COR-L47 (cell line): Measurements from ENCODE around the gene AATK.

ENCODE experiments used
- DNase-seq: peaks from one replicate; lab custom pipeline; 2025; lab: John Stamatoyannopoulos, UW

The AATK gene

DNA sequence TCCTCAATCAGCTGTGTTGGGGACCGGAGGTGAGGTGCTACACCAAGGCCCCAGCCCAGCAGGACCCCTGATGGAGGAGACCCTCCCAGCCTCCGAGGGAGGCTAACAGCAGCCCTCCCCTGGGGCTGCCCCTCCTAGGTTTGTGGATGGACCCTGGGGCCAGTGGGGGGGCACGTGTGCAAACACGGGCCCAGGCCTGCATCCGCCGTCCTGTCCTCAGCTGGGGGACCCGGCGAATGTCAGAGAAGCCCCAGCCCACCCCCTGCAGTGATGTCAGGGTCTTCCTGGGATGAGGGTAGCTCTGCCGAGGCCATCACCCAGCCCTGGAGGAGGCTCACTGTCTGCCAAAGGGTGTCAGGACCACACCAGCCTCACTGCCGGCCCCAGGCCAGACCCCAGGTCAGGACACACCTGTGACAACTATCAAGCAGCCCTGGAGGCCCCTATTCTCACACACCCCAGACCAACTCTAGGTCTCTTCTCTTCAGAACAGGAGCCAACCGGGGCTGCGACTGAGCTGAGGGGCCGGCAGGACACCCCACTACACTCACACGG lies 30.0 kb upstream of the AATK start:
- no peak for DNase-seq

DNA sequence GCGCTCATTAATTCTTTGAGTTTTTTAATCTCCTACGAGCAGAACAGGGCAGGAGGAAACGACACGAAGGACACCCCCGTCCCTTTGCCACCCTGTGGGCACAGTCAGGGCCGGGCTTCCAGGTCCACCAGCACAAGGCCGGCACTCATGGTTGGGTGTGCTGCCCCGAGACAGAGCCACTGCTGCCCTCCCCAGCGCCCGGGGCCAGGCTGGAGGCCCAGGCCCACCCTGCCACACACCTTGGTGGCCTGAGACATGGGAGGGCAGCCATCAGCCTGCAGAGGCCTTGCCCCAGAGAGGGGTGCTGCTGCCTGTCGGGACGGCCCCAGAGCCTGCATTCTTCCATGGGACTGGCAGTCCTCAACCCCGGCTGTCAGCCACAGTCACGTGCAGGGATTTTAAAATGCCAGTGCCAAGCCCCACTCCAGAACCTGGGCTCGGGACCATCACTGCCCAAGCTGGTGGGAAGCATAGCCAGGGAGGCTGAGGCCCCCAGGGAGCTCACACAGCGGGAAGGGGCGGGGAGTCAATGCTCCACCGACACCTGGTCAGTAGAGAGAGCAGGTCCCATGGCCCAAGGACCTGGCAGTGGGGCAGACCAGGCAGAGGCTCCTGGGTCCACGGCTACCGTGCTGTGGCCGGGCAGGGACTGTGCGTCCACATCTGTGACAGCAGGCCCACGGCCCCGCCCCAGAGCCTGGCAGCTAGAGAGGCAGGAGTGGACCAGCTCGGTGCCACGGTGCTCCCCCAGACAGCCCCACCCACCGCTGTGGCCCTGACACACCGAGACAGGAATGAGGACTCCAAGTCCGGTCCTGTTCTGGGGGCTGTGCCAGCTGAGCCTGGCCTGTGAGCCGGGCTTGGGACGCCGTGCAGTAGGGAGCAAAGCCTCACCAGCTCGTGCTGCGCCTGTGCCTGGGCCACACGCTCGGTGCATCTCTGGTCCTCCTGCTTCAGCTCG lies 29.2 kb upstream of the AATK start:
- no peak for DNase-seq

- DNase-seq, result no peak
Measured at GRCh38 chr17:81194225-81194760, 28.3 kb upstream of the AATK start.

DNA sequence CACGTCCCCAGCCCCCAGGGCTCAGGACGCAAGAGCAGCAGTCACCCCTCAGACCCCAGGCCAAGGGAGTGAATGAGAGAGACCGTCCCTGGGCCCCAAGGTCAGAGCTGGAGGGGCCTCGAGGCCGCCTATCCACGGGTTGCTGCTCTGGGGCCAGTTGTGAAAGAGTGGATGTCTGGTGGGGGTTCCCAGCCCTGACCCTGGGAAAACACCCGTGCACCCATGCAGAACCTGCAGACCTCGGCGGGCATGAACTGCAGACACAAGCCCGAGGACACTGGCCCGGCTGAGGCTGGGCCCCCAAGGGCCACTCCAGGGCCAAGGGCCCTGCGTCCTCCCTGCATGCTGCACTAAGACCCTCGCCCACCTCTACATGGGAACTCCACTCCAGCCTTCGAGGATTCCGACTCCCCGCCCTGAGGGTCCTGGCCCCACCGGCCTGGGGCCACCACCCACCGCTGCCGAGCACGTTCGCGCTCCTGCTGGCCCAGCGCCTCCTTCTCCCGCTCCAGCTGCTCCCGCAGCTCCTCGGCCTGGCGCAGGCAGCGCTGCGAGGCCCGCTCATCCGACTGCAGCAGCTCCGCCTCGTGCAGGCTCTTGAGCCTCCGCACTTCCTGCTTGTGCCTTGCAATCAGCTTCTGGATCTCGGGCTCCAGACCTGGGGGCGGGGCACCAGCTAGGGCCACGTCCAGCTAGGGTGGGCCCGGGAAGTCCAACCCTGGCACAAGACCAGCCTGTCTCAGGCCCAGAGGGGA lies 27.6 kb upstream of the AATK start:
- DNase-seq, result no peak

DNA sequence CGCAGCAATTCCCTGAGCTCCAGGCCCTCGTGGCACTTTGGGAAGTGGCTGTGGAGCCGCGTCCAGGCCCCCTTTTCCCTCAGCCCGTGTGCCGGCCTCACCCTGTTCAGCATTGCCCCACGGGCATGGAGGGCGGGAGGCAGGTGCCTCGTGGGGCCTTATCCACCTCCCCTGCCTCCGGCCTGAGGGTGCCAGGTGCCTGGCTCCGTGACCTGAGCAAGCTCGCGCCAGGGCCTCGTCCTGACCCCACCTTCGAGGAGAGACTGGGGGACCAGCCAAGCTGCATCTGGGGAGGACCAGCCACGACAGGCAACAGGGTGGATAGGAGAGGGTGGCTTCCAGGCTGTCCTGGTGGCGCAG lies 27.0 kb upstream of the AATK start:
- no peak for DNase-seq

GRCh38 chr17:81192386-81193050 lies 26.5 kb upstream of the AATK start:
- DNase-seq, result no peak

- DNase-seq, result no peak
Measured at GRCh38 chr17:81191646-81192045, 25.6 kb upstream of the AATK start.

DNA sequence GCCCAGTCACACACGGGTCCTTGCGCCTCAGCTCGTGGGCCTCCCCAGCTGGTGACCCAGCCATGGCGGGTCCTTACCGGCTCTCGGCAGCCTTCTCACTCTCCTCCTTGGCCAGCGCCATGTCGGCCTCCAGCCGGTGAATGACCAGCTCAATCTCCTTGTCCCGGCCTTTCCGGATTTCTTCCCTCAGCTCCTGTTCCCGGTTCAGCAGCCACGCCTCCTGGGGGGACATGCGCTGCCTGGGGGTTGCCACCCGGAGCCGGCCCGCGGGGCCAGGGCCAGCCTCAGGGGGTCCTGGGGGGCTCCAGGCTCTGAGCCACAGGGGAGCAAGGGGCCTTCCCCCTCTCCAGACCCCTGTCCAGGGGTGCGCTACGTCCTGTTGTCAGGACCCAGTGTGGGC lies 25.1 kb upstream of the AATK start:
- DNase-seq, result no peak

- no peak for DNase-seq
Measured at GRCh38 chr17:81190591-81190990, 24.6 kb upstream of the AATK start.

DNA sequence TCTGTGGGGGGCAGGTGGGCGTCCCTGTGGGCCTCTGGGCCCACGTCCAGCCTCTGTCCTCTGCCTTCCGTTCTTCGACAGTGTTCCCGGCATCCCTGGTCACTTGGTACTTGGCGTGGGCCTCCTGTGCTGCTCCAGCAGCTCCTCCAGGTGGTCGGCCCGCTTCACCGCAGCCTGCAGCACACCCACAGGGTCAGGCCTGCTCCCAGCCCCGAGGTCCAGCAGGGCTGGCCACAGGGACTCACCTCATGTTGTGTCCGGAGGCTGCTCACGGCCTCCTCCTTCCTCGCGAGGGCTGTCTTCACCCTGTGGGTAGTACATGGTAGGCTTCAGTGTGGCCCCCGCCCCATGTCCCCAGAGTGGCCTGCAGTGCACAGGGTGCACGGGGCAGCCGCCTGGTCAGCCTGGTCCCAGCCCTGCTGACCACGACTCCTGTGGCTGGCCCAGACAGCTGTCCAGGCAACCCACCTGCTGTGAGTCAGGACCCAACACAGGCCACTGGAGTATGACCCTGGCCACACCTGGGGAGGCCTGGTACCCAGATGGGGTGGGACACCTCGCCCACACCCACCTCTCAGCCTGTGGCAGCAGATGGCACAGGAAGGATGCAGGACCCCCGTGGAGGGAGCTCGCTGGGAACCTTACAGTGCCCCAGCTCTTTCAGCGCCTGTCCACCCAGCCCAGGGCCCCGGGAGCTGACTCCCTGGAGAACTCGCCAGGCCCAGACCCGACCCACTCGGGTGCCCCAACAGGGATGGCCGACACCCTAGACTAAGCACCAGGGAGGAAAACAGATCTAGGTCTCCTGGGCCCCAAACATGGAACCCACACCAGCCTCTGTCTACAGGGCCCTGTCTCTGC lies 23.9 kb upstream of the AATK start:
- no peak for DNase-seq

GRCh38 chr17:81189016-81189415 lies 23.0 kb upstream of the AATK start:
- DNase-seq, result no peak

GRCh38 chr17:81188491-81188840 lies 22.4 kb upstream of the AATK start:
- DNase-seq, result no peak

- DNase-seq, result no peak
Measured at GRCh38 chr17:81187586-81188490, 21.8 kb upstream of the AATK start.

- no peak for DNase-seq
Measured at GRCh38 chr17:81187120-81187519, 21.1 kb upstream of the AATK start.

DNA sequence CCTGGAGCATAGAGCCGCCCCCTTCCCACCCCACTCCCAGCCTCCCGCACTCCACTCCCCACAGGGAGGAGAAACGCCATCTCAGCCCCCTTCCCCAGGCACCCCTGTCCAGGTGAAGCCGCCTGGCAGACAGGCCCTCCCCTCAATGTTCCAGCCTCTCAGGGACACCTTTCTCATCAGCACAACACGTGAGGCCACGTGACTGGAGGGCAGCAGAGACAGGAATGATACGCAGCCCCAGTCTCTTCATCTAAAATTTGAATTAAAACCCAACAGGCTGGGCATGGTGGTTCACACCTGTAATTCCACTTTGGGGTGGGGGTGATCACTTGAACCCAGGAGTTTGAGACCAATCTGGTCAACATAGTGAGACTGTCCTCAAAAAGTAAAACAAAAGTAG lies 20.2 kb upstream of the AATK start:
- no peak for DNase-seq

- DNase-seq, result no peak
Measured at GRCh38 chr17:81184555-81184954, 18.5 kb upstream of the AATK start.

DNA sequence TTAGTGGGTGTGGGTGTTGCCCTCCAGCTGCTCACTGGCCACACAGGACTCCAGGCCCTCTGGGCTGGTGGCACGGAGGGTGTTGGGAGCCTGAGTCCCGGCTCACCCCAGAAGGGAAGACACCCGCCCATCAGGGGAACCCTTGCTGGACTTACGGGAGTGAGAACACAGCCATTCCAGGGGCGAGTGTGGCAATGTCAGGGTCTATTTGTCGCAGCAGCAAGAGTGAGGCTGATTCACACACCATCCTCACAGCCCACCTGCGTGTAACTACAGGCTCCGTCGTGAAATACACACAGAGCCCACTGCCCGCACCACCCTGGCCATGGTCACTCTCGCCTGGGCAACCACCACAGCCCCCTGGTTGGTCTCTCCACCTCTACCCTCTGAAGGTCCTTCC lies 17.8 kb upstream of the AATK start:
- no peak for DNase-seq

- no peak for DNase-seq
Measured at GRCh38 chr17:81183316-81183715, 17.3 kb upstream of the AATK start.

DNA sequence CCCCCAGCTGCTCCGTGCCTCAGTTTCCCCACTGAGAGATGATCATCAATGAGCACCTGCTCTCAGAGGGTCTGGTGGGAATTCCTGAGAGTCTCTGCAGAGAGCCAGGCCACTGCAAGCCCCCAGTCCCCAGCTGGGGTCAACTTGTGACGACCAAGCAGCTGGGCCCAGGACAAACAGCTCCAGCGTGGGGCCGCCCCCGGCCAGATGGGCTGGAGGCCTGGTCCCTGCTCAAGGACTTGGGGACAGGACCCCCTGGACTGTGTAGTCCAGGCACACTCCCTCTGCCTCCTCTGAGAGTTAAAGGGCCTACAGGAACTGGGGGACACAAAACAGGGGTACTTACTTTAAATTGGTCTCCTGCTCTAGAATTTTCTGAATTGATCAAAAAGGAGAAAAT lies 16.6 kb upstream of the AATK start:
- no peak for DNase-seq

- DNase-seq, result no peak
Measured at GRCh38 chr17:81181811-81182185, 15.8 kb upstream of the AATK start.
